IMR-90 (cell line): ENCODE data around the gene TMEM214.

ENCODE experiments used
- CTCF ChIP-seq: conservative IDR thresholded peaks from 2 replicates; pipeline ENCODE4 v1.5.1; 2012; ENCODE audit warnings: mild to moderate bottlenecking, low read depth, low read length, improper control_type of control experiment
- FOS ChIP-seq: fragments of 150-350 bp; IDR thresholded peaks from 2 replicates; pipeline ENCODE4 v1.6.1; 2016; ENCODE audit warnings: low read depth, low read length
- MAFK ChIP-seq: IDR thresholded peaks from 2 replicates; pipeline ENCODE4 v1.6.1; 2012; ENCODE audit warnings: low read depth, low read length, improper control_type of control experiment
- MAZ ChIP-seq: IDR thresholded peaks from 2 replicates; pipeline ENCODE4 v1.6.1; 2012; ENCODE audit warnings: low read depth, mild to moderate bottlenecking, low read length, improper control_type of control experiment, moderate library complexity, borderline replicate concordance
- MXI1 ChIP-seq: IDR thresholded peaks from 2 replicates; pipeline ENCODE4 v1.6.1; 2012; ENCODE audit warnings: low read depth, mild to moderate bottlenecking, low read length, moderate library complexity, borderline replicate concordance
- NFE2L2 ChIP-seq: fragments of 150-350 bp; IDR thresholded peaks from 2 replicates; pipeline ENCODE4 v1.6.1; 2016; ENCODE audit warnings: low read depth, mild to moderate bottlenecking, low read length
- POLR2A ChIP-seq: IDR thresholded peaks from 2 replicates; pipeline ENCODE4 v1.6.1; 2012; ENCODE audit warnings: mild to moderate bottlenecking, low read depth, low read length

- TF ChIP-seq CTCF (no peak), POLR2A (no peak), MAFK (no peak), MXI1 (no peak), MAZ (no peak), FOS (no peak), NFE2L2 (no peak)
Observed at GRCh38 chr2:27053776-27054175, 21.0 kb downstream of the TMEM214 start.
